Activated CD8-positive, alpha-beta T cell treated with anti-CD3 and anti-CD28 coated beads, Interleukin-2, amount 10 ng/mL, durations not matched to agents 7 days and 5 days (primary cell): ENCODE data around the gene CALHM3. TPM values are rescaled to one million over a fixed set of nuclear protein-coding genes. Genes with fewer than 3 reads are reported as not detected.
"Not testable (repeated sequence)": the region's sequence is repeated elsewhere in the genome, so short reads cannot be mapped to it uniquely, and the experiment has no call there.

Experiments
- ATAC-seq: fragments of 150-1000 bp; cut with Tn5 transposase; one replicate; pipeline ENCODE4 v1.10.0; 2021; ENCODE audit warnings: moderate library complexity
- CTCF ChIA-PET: fragments of 350-600 bp; sonication (Branson Sonifier 250); formaldehyde crosslinking; loops from one replicate; lab custom pipeline; 2021; ENCODE audit warnings: antibody characterized with exemption; lab: Charles Lee
- POLR2A ChIA-PET: fragments of 350-600 bp; sonication (Branson Sonifier 250); formaldehyde crosslinking; loops from one replicate; lab custom pipeline; 2021; ENCODE audit warnings: antibody characterized with exemption; lab: Charles Lee
- DNase-seq: peaks from one replicate; pipeline ENCODE4 v3.0.0-alpha.2; 2020
- H3K27ac Mint-ChIP-seq: one replicate; pipeline ENCODE4 v1.8.0; 2021; ENCODE audit warnings: mild to moderate bottlenecking, mixed read lengths
- H3K27me3 Mint-ChIP-seq: one replicate; pipeline ENCODE4 v1.8.0; 2021; ENCODE audit warnings: low read depth, mixed read lengths
- H3K36me3 Mint-ChIP-seq: one replicate; pipeline ENCODE4 v1.8.0; 2021; ENCODE audit warnings: low read depth, mixed read lengths
- H3K4me1 Mint-ChIP-seq: one replicate; pipeline ENCODE4 v1.8.0; 2021; ENCODE audit warnings: low read depth, mixed read lengths
- H3K4me3 Mint-ChIP-seq: one replicate; pipeline ENCODE4 v1.8.0; 2021; ENCODE audit warnings: mild to moderate bottlenecking, mixed read lengths
- H3K9me3 Mint-ChIP-seq: one replicate; pipeline ENCODE4 v1.8.0; 2022; ENCODE audit warnings: mixed read lengths; ENCODE audit not compliant: insufficient read depth
- total RNA-seq, 2 experiments: library from RNA; stranded (reverse); gene quantifications; one replicate each; pipeline ENCODE4 v1.2.3, GENCODE V29; 2021

Gene CALHM3
- total RNA-seq, 2 experiments from 2014 or later: 0.45 to 0.63 TPM

- H3K27me3 Mint-ChIP-seq, H3K36me3 Mint-ChIP-seq, H3K4me3 Mint-ChIP-seq, ATAC-seq, DNase-seq, H3K9me3 Mint-ChIP-seq, H3K27ac Mint-ChIP-seq, POLR2A ChIA-PET: not testable (repeated sequence)
- CTCF ChIA-PET: interaction anchor here (0.6 to 5.3 kb wide), 21 partner anchors 10 to 651 kb away, joined by 3 to 148 read pairs (median 6); partner anchors contain the start of genes ATP5MK, CALHM2 and PDCD11
- H3K4me1 Mint-ChIP-seq: peaks cover 27% of the 10 kb centered on the region
These were observed 7.8 kb upstream of the CALHM3 start for GRCh38 chr10:103486635-103487409.

GRCh38 chr10:103481974-103482531 is 3.0 kb upstream of the CALHM3 start:
- no peak overlapping the region for H3K4me3 Mint-ChIP-seq
- H3K36me3 Mint-ChIP-seq: no peaks in the 10 kb centered on the region
- H3K9me3 Mint-ChIP-seq: no peaks in the 10 kb centered on the region
- DNase-seq (peak; percentile 75), ATAC-seq (peak; percentile 89)
- peak overlapping the region; percentile 30 for H3K27ac Mint-ChIP-seq
- ChIA-PET POLR2A (interaction anchor here (2.0 kb wide), 1 partner anchor 30 kb away, joined by 8 read pairs; the partner anchor contains the start of gene CALHM2), CTCF (interaction anchor here (1.0 to 5.3 kb wide), 7 partner anchors 10 to 94 kb away, joined by 3 to 148 read pairs (median 11); partner anchors contain the start of gene CALHM2)
- H3K4me1 Mint-ChIP-seq: peaks cover 34% of the 10 kb centered on the region
- H3K27me3 Mint-ChIP-seq: peaks cover 3% of the 10 kb centered on the region

- no peaks in the 10 kb centered on the region for H3K9me3 Mint-ChIP-seq
- DNase-seq: no peak
- ChIA-PET CTCF (interaction anchor here (0.8 to 2.3 kb wide), 12 partner anchors 8 to 146 kb away, joined by 3 to 34 read pairs (median 3); partner anchors contain the start of genes CALHM1 and CALHM2), POLR2A (interaction anchor here (2.0 kb wide), 1 partner anchor 28 kb away, joined by 8 read pairs; the partner anchor contains the start of gene CALHM2)
- no peaks in the 10 kb centered on the region for H3K27me3 Mint-ChIP-seq
- no peak for ATAC-seq
- peaks cover 46% of the 10 kb centered on the region for H3K4me1 Mint-ChIP-seq
- H3K27ac Mint-ChIP-seq: peak overlapping the region; percentile 15
- no peak overlapping the region for H3K4me3 Mint-ChIP-seq
- no peaks in the 10 kb centered on the region for H3K36me3 Mint-ChIP-seq
These were observed 1.5 kb upstream of the CALHM3 start for GRCh38 chr10:103480521-103480920.

GRCh38 chr10:103478671-103479070 is 369 bp downstream of the CALHM3 start:
- H3K27me3 Mint-ChIP-seq: no peaks in the 10 kb centered on the region
- ChIA-PET POLR2A (no interaction called here), CTCF (interaction anchor here (4.5 to 5.4 kb wide), 2 partner anchors 27 to 61 kb away, joined by 51 to 54 read pairs; partner anchors contain the start of gene CALHM2)
- H3K4me1 Mint-ChIP-seq: peaks cover 58% of the 10 kb centered on the region
- ATAC-seq: no peak
- no peaks in the 10 kb centered on the region for H3K36me3 Mint-ChIP-seq
- no peak for DNase-seq
- H3K4me3 Mint-ChIP-seq: no peak overlapping the region
- no peak overlapping the region for H3K27ac Mint-ChIP-seq
- no peaks in the 10 kb centered on the region for H3K9me3 Mint-ChIP-seq

GRCh38 chr10:103476046-103476768 is 2.8 kb downstream of the CALHM3 start:
- Mint-ChIP-seq H3K27me3 (no peaks in the 10 kb centered on the region), H3K27ac (peak overlapping the region; percentile 74), H3K9me3 (no peaks in the 10 kb centered on the region), H3K4me1 (peaks cover 70% of the 10 kb centered on the region), H3K4me3 (no peak overlapping the region), H3K36me3 (no peaks in the 10 kb centered on the region)
- DNase-seq (peak; percentile 54), ATAC-seq (peak; percentile 34)
- ChIA-PET POLR2A (interaction anchor here (0.8 to 4.2 kb wide), 2 partner anchors 26 to 34 kb away, joined by 3 to 19 read pairs; no protein-coding TSS in a partner anchor), CTCF (interaction anchor here (0.8 to 5.4 kb wide), 16 partner anchors 10 to 80 kb away, joined by 3 to 54 read pairs (median 5); partner anchors contain the start of genes ATP5MK, CALHM1, CALHM2 and PDCD11)

- DNase-seq (no peak), ATAC-seq (no peak)
- H3K36me3 Mint-ChIP-seq: peaks cover 3% of the 10 kb centered on the region
- peaks cover 72% of the 10 kb centered on the region for H3K4me1 Mint-ChIP-seq
- POLR2A ChIA-PET: interaction anchor here (4.2 kb wide), 1 partner anchor 25 kb away, joined by 19 read pairs; no protein-coding TSS in a partner anchor
- H3K27me3 Mint-ChIP-seq: no peaks in the 10 kb centered on the region
- CTCF ChIA-PET: interaction anchor here (0.6 to 5.4 kb wide), 12 partner anchors 10 to 75 kb away, joined by 3 to 54 read pairs (median 7); partner anchors contain the start of genes CALHM1 and CALHM2
- H3K27ac Mint-ChIP-seq: no peak overlapping the region
- no peak overlapping the region for H3K4me3 Mint-ChIP-seq
- no peaks in the 10 kb centered on the region for H3K9me3 Mint-ChIP-seq
These were observed 3.6 kb downstream of the CALHM3 start for GRCh38 chr10:103475437-103475836.

- ATAC-seq (no peak), DNase-seq (no peak)
- ChIA-PET POLR2A (interaction anchor here (4.2 kb wide), 1 partner anchor 24 kb away, joined by 19 read pairs; no protein-coding TSS in a partner anchor), CTCF (interaction anchor here (1.8 to 5.4 kb wide), 3 partner anchors 11 to 57 kb away, joined by 18 to 54 read pairs (median 51); partner anchors contain the start of gene CALHM2)
- Mint-ChIP-seq H3K27me3 (no peaks in the 10 kb centered on the region), H3K36me3 (peaks cover 11% of the 10 kb centered on the region), H3K4me3 (no peak overlapping the region), H3K4me1 (peaks cover 77% of the 10 kb centered on the region), H3K9me3 (no peaks in the 10 kb centered on the region), H3K27ac (peak overlapping the region; percentile 5)
These were observed 5.0 kb downstream of the CALHM3 start for GRCh38 chr10:103474077-103474476.

GRCh38 chr10:103473261-103473671 is 5.8 kb downstream of the CALHM3 start:
- Mint-ChIP-seq H3K4me1 (peaks cover 81% of the 10 kb centered on the region), H3K4me3 (no peak overlapping the region), H3K27ac (peak overlapping the region; percentile 61), H3K36me3 (peaks cover 12% of the 10 kb centered on the region), H3K9me3 (no peaks in the 10 kb centered on the region), H3K27me3 (no peaks in the 10 kb centered on the region)
- CTCF ChIA-PET: interaction anchor here (1.2 to 5.4 kb wide), 5 partner anchors 8 to 56 kb away, joined by 3 to 51 read pairs (median 13); partner anchors contain the start of gene CALHM2
- ATAC-seq (no peak), DNase-seq (no peak)
- POLR2A ChIA-PET: interaction anchor here (4.6 kb wide), 1 partner anchor 21 kb away, joined by 43 read pairs; the partner anchor contains the start of gene CALHM2

- Mint-ChIP-seq H3K4me1 (peaks cover 88% of the 10 kb centered on the region), H3K4me3 (peak overlapping the region; percentile 74), H3K36me3 (peaks cover 15% of the 10 kb centered on the region), H3K27me3 (no peaks in the 10 kb centered on the region), H3K9me3 (no peaks in the 10 kb centered on the region), H3K27ac (peak overlapping the region; percentile 95)
- CTCF ChIA-PET: interaction anchor here (0.7 to 2.8 kb wide), 8 partner anchors 9 to 75 kb away, joined by 3 to 20 read pairs (median 9); partner anchors contain the start of genes ATP5MK, CALHM2 and PDCD11
- no peak for DNase-seq
- POLR2A ChIA-PET: interaction anchor here (0.9 to 4.6 kb wide), 3 partner anchors 13 to 76 kb away, joined by 3 to 43 read pairs (median 8); partner anchors contain the start of genes ATP5MK, CALHM1, CALHM2 and PDCD11
- ATAC-seq: no peak
These were observed 7.0 kb downstream of the CALHM3 start for GRCh38 chr10:103472005-103472404.

- no peaks in the 10 kb centered on the region for H3K27me3 Mint-ChIP-seq
- peak; percentile 96 for DNase-seq
These were observed 8.0 kb downstream of the CALHM3 start for GRCh38 chr10:103470761-103471653.

More at GRCh38 chr10:103470761-103471653, 8.0 kb downstream of the CALHM3 start:
- ATAC-seq: peak; percentile 84
- Mint-ChIP-seq H3K4me1 (peaks cover 84% of the 10 kb centered on the region), H3K9me3 (no peaks in the 10 kb centered on the region), H3K4me3 (peak overlapping the region; percentile 74), H3K27ac (peak overlapping the region; percentile 95), H3K36me3 (peaks cover 15% of the 10 kb centered on the region)
- ChIA-PET POLR2A (interaction anchor here (0.6 to 4.6 kb wide), 3 partner anchors 12 to 126 kb away, joined by 3 to 43 read pairs (median 8); partner anchors contain the start of genes CALHM1 and CALHM2), CTCF (interaction anchor here (1.6 to 2.8 kb wide), 5 partner anchors 10 to 54 kb away, joined by 7 to 20 read pairs (median 11); partner anchors contain the start of gene CALHM2)
